Vagina (tissue), 2 donors: Measurements from ENCODE around the gene RPS6KA2. TPM values are rescaled to one million over a fixed set of nuclear protein-coding genes. Genes with fewer than 3 reads are reported as not detected.
"Not testable (repeated sequence)": the region's sequence is repeated elsewhere in the genome, so short reads cannot be mapped to it uniquely, and the experiment has no call there.

Source experiments
- DNase-seq, 2 donors: peaks; one replicate each; pipeline ENCODE4 v3.0.0-alpha.2; 2017; ENCODE audit errors: extremely low spot score in 2 of 2
- H3K27ac ChIP-seq: fragments of 200-600 bp; sonication (generic); one replicate; pipeline ENCODE4 v1.5.1; 2019
- H3K27me3 ChIP-seq: fragments of 200-600 bp; sonication (generic); one replicate; pipeline ENCODE4 v1.5.1; 2019
- H3K36me3 ChIP-seq, 2 donors: fragments of 200-600 bp; sonication (generic); one replicate each; pipeline ENCODE4 v1.5.1; 2017 to 2019
- H3K4me1 ChIP-seq: fragments of 200-600 bp; sonication (generic); one replicate; pipeline ENCODE4 v1.5.1; 2019
- H3K4me3 ChIP-seq, 2 donors: fragments of 200-600 bp; sonication (generic); 1 replicate in 1 of 2; 2 replicates in 1 of 2; pipeline ENCODE4 v1.5.1; 2016 to 2019
- H3K9me3 ChIP-seq: fragments of 200-600 bp; sonication (generic); one replicate; pipeline ENCODE4 v1.5.1; 2019
- POLR2A ChIP-seq, 2 donors: fragments of 450-650 bp; IDR thresholded peaks; one replicate each; pipeline ENCODE4 v1.6.1; 2017; ENCODE audit warnings: antibody characterized with exemption in 2 of 2, mild to moderate bottlenecking in 2 of 2, moderate library complexity in 2 of 2
- POLR2AphosphoS5 ChIP-seq, 2 donors: sonication (generic); formaldehyde crosslinking; IDR thresholded peaks; one replicate each; pipeline ENCODE4 v1.9.0; 2017; ENCODE audit warnings: antibody characterized with exemption in 2 of 2, mild to moderate bottlenecking in 2 of 2, low read depth in 1 of 2; ENCODE audit not compliant: insufficient read depth in 1 of 2
- intact Hi-C: fragments of 100-400 bp; cut with DNase I; formaldehyde crosslinking; loops from one replicate; pipeline ENCODE4 v1.15.1; 2023
- total RNA-seq: library from RNA; depleted of rRNA; stranded (reverse); fragments of >200 nt; gene quantifications from one replicate; pipeline ENCODE4 v1.2.3, GENCODE V29; 2016
- TF ChIP-seq, protein P1 (sequence below), 3 experiments: fragments of 450-650 bp in 2 of 3; fragments of 200-600 bp in 1 of 3; sonication (generic) in 1 of 3; IDR thresholded peaks; one replicate each; pipeline ENCODE4 v1.5.1; 2017 to 2019; ENCODE audit warnings: antibody characterized with exemption in 3 of 3, mild to moderate bottlenecking in 2 of 3, moderate library complexity in 2 of 3

RPS6KA2 gene
- total RNA-seq, 1 donor from 2014 or later = 65.1 TPM

- intact Hi-C loops = loop anchor here (10.0 kb wide), 1 partner anchor 81 kb away; no protein-coding TSS in a partner anchor
- no peak for DNase-seq
Measured at GRCh38 chr6:166395351-166395750, 231.7 kb downstream of the RPS6KA2 start.

DNA sequence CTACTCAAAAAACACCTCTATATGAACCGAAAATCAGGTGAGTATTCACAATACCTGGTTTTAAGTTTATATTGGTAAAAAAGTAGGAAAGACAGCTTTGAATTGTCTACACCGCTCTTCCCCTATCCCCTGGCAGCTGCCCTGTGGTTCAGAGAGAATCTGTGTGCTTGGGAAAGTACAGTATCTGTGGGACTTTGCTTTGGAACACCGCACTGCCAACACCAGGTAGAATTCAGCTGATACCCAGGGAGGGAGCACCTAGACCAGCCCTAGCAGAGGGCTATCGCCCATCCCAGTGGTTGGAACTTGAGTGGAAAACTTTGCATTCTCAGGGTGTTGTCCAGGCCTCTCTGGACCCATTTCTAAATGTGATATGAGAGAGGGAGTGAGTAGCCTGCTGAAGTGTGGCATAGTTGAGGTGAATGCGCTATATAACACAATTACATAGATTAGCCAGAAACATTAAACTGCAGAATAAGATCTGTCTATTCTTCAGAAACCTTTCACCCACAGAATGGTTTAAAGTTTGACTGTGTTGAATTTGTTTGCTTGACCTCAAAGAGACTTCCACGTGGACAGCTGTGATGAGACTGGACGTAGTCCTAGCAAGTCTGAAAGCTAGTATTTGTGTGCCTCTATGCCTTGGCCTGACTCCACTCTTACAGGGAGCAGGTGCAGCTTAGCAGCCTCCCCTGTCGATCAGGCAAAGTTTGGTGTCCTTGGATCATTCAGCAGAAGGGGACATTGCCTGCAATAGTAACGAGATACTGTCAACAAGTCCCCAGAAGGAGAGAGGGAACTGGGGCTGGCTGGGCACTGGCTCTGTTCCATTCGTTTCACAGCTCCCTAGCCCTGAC, 232.8 kb downstream of the RPS6KA2 start:
- H3K27me3 ChIP-seq = no peaks in the 10 kb centered on the region
- DNase-seq = no peak
- TF ChIP-seq POLR2AphosphoS5 (IDR thresholded peaks at IDR 0.05; ENCODE audit: insufficient read depth in 1 of 2, low read depth in 1 of 2) (no peak), POLR2A (IDR thresholded peaks at IDR 0.05) (no peak)
- TF ChIP-seq, protein P1, sequence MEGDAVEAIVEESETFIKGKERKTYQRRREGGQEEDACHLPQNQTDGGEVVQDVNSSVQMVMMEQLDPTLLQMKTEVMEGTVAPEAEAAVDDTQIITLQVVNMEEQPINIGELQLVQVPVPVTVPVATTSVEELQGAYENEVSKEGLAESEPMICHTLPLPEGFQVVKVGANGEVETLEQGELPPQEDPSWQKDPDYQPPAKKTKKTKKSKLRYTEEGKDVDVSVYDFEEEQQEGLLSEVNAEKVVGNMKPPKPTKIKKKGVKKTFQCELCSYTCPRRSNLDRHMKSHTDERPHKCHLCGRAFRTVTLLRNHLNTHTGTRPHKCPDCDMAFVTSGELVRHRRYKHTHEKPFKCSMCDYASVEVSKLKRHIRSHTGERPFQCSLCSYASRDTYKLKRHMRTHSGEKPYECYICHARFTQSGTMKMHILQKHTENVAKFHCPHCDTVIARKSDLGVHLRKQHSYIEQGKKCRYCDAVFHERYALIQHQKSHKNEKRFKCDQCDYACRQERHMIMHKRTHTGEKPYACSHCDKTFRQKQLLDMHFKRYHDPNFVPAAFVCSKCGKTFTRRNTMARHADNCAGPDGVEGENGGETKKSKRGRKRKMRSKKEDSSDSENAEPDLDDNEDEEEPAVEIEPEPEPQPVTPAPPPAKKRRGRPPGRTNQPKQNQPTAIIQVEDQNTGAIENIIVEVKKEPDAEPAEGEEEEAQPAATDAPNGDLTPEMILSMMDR (IDR thresholded peaks at IDR 0.05) = no peak
- intact Hi-C loops = loop anchor here (10.0 kb wide), 1 partner anchor 79 kb away; no protein-coding TSS in a partner anchor
- H3K4me1 ChIP-seq = no peaks in the 10 kb centered on the region
- H3K4me3 ChIP-seq = no peak overlapping the region
- H3K27ac ChIP-seq = no peak overlapping the region
- no peaks in the 10 kb centered on the region for H3K9me3 ChIP-seq
- H3K36me3 ChIP-seq = no peaks in the 10 kb centered on the region

More at GRCh38 chr6:166395351-166395750, 231.7 kb downstream of the RPS6KA2 start:
- Histone ChIP-seq H3K4me3 (no peak overlapping the region), H3K27ac (no peak overlapping the region), H3K9me3 (no peaks in the 10 kb centered on the region), H3K4me1 (no peaks in the 10 kb centered on the region), H3K36me3 (no peaks in the 10 kb centered on the region), H3K27me3 (no peaks in the 10 kb centered on the region)
- TF ChIP-seq POLR2A (IDR thresholded peaks at IDR 0.05) = no peak
- TF ChIP-seq POLR2AphosphoS5 (IDR thresholded peaks at IDR 0.05; ENCODE audit: insufficient read depth in 1 of 2, low read depth in 1 of 2) = no peak
- TF ChIP-seq, protein P1 (IDR thresholded peaks at IDR 0.05) = no peak

DNA sequence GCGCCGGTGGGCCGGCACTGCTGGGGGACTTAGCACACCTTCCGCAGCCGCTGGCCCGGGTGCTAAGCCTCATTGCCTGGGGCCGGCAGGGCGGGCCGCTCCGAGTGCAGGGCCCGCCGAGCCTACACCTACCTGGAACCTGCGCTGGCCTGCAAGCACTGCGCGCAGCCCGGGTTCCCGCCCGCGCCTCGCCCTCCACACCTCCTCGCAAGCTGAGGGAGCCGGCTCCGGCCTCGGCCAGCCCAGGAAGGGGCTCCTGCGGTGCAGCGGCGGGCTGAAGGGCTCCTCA, 233.6 kb downstream of the RPS6KA2 start:
- H3K4me3 ChIP-seq = no peak overlapping the region
- DNase-seq = no peak
- no peaks in the 10 kb centered on the region for H3K36me3 ChIP-seq
- H3K4me1 ChIP-seq = no peaks in the 10 kb centered on the region
- H3K27me3 ChIP-seq = no peaks in the 10 kb centered on the region
- no peaks in the 10 kb centered on the region for H3K9me3 ChIP-seq
- TF ChIP-seq, protein P1 (IDR thresholded peaks at IDR 0.05) = no peak
- TF ChIP-seq POLR2A (IDR thresholded peaks at IDR 0.05) (no peak), POLR2AphosphoS5 (IDR thresholded peaks at IDR 0.05; ENCODE audit: insufficient read depth in 1 of 2, low read depth in 1 of 2) (no peak)
- no peak overlapping the region for H3K27ac ChIP-seq
- intact Hi-C loops = loop anchor here (10.0 kb wide), 1 partner anchor 79 kb away; no protein-coding TSS in a partner anchor

GRCh38 chr6:166392755-166393534, 234.1 kb downstream of the RPS6KA2 start:
- H3K27ac ChIP-seq, H3K36me3 ChIP-seq, H3K4me1 ChIP-seq, H3K27me3 ChIP-seq, H3K4me3 ChIP-seq, DNase-seq, H3K9me3 ChIP-seq: not testable (repeated sequence)
- intact Hi-C loops = loop anchor here (10.0 kb wide), 1 partner anchor 78 kb away; no protein-coding TSS in a partner anchor

DNA sequence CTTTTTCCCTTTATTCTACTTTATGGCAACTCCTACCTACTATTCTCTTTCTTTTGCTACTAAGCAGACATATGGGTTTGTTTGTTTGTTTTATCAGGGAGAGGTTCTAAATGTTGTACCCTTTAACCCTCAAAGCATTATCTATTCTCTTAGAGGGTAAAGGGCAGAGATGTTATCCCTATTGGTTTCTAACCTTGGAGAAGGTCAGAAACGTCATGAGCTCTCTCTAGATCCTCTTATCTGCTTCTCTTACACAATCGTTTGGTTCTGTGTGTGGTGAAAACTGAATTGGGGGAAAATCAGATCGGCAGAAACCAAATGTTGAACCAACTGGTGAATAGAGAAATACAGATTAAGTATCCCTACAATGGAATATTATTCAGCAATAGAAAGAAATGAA, 237.9 kb downstream of the RPS6KA2 start:
- intact Hi-C loops = loop anchor here (10.0 kb wide), 1 partner anchor 54 kb away; no protein-coding TSS in a partner anchor
- no peaks in the 10 kb centered on the region for H3K9me3 ChIP-seq
- H3K27ac ChIP-seq = no peak overlapping the region
- no peak overlapping the region for H3K4me3 ChIP-seq
- TF ChIP-seq POLR2A (IDR thresholded peaks at IDR 0.05) (no peak), POLR2AphosphoS5 (IDR thresholded peaks at IDR 0.05; ENCODE audit: insufficient read depth in 1 of 2, low read depth in 1 of 2) (no peak)
- TF ChIP-seq, protein P1 (IDR thresholded peaks at IDR 0.05) = no peak
- H3K4me1 ChIP-seq = peaks cover 2% of the 10 kb centered on the region
- no peaks in the 10 kb centered on the region for H3K27me3 ChIP-seq
- no peak for DNase-seq
- H3K36me3 ChIP-seq = no peaks in the 10 kb centered on the region
